Mesenchymal stem cell (in vitro differentiated cells and primary cell): ENCODE results near the gene GTF2A1L.
A peak's percentile ranks its signal among the peaks of the same experiment; 100 is the strongest.

Experiments
- DNase-seq: peaks from one replicate; pipeline ENCODE4 v3.0.0-alpha.2; 2013
- H2AFZ ChIP-seq: one replicate; pipeline ENCODE4 v1.6.1; 2013; ENCODE audit warnings: low read depth, mild to moderate bottlenecking, control low read depth, inconsistent platforms, low read length, moderate library complexity
- H2AK5ac ChIP-seq: 2 replicates; pipeline ENCODE4 v1.6.1; 2013; ENCODE audit warnings: low read length, moderate library complexity, mild to moderate bottlenecking, inconsistent platforms; ENCODE audit not compliant: severe bottlenecking
- H2BK120ac ChIP-seq: one replicate; pipeline ENCODE4 v1.6.1; 2013; ENCODE audit warnings: low read depth, mild to moderate bottlenecking, inconsistent platforms, low read length, moderate library complexity
- H2BK12ac ChIP-seq, 2 experiments: one replicate each; pipeline ENCODE4 v1.6.1; 2013; ENCODE audit warnings: inconsistent platforms in 2 of 2, low read length in 2 of 2, mild to moderate bottlenecking in 2 of 2, moderate library complexity in 2 of 2, control low read depth in 1 of 2
- H2BK15ac ChIP-seq: one replicate; pipeline ENCODE4 v1.6.1; 2013; ENCODE audit warnings: mild to moderate bottlenecking, low read depth, inconsistent platforms; ENCODE audit not compliant: poor library complexity, severe bottlenecking
- H2BK5ac ChIP-seq: 2 replicates; pipeline ENCODE4 v1.6.1; 2013; ENCODE audit warnings: low read depth, mild to moderate bottlenecking, low read length, control low read depth, inconsistent platforms; ENCODE audit not compliant: poor library complexity, severe bottlenecking
- H3K14ac ChIP-seq, 2 experiments: one replicate each; pipeline ENCODE4 v1.6.1; 2013; ENCODE audit warnings: inconsistent platforms in 2 of 2, low read length in 2 of 2, control low read depth in 1 of 2, mild to moderate bottlenecking in 1 of 2, moderate library complexity in 1 of 2
- H3K18ac ChIP-seq, 2 experiments: one replicate each; pipeline ENCODE4 v1.6.1; 2013; ENCODE audit warnings: inconsistent platforms in 2 of 2, low read length in 2 of 2, control low read depth in 1 of 2, low read depth in 1 of 2, mild to moderate bottlenecking in 1 of 2
- H3K23ac ChIP-seq, 2 experiments: one replicate each; pipeline ENCODE4 v1.6.1; 2013; ENCODE audit warnings: inconsistent platforms in 2 of 2, low read length in 2 of 2, mild to moderate bottlenecking in 2 of 2, moderate library complexity in 2 of 2, control low read depth in 1 of 2
- H3K27ac ChIP-seq: 2 replicates; pipeline ENCODE4 v1.5.1; 2013; ENCODE audit warnings: mild to moderate bottlenecking, moderate library complexity, low read length, control low read depth, inconsistent platforms; ENCODE audit not compliant: poor library complexity, severe bottlenecking
- H3K27me3 ChIP-seq, 2 experiments: 2 replicates each; pipeline versions ENCODE4 v1.6.1 to v1.7.0; 2013; ENCODE audit warnings: low read length in 2 of 2, mild to moderate bottlenecking in 2 of 2, moderate library complexity in 2 of 2, control low read depth in 1 of 2, inconsistent platforms in 1 of 2; ENCODE audit not compliant: control insufficient read depth in 1 of 2, insufficient read depth in 1 of 2
- H3K36me3 ChIP-seq, 2 experiments: 2 replicates each; pipeline versions ENCODE4 v1.6.1 to v1.7.0; 2013; ENCODE audit warnings: low read length in 2 of 2, control low read depth in 1 of 2, inconsistent platforms in 1 of 2, low read depth in 1 of 2, mild to moderate bottlenecking in 1 of 2; ENCODE audit not compliant: insufficient read depth in 2 of 2, control insufficient read depth in 1 of 2
- H3K4ac ChIP-seq, 2 experiments: one replicate each; pipeline ENCODE4 v1.6.1; 2013; ENCODE audit warnings: inconsistent platforms in 2 of 2, low read length in 2 of 2, mild to moderate bottlenecking in 2 of 2, moderate library complexity in 2 of 2, control low read depth in 1 of 2, low read depth in 1 of 2
- H3K4me1 ChIP-seq: 2 replicates; pipeline ENCODE4 v1.6.1; 2013; ENCODE audit warnings: low read depth, low read length, control low read depth; ENCODE audit not compliant: control insufficient read depth, insufficient read depth
- H3K4me2 ChIP-seq: 2 replicates; pipeline ENCODE4 v1.6.1; 2013; ENCODE audit warnings: low read length, mild to moderate bottlenecking, inconsistent platforms; ENCODE audit not compliant: poor library complexity, severe bottlenecking
- H3K4me3 ChIP-seq, 2 experiments: 2 replicates each; pipeline versions ENCODE4 v1.5.1 to v1.7.0; 2013; ENCODE audit warnings: low read length in 2 of 2, mild to moderate bottlenecking in 2 of 2, control low read depth in 1 of 2, low read depth in 1 of 2; ENCODE audit not compliant: insufficient read depth in 1 of 2
- H3K79me1 ChIP-seq: replicated peaks from 2 replicates; pipeline ENCODE4 v1.6.1; 2013; ENCODE audit warnings: mild to moderate bottlenecking, control low read depth, low read length, inconsistent platforms; ENCODE audit not compliant: poor library complexity, severe bottlenecking
- H3K9ac ChIP-seq: 2 replicates; pipeline ENCODE4 v1.7.0; 2013; ENCODE audit warnings: mild to moderate bottlenecking, low read length, moderate library complexity
- H3K9me3 ChIP-seq: 2 replicates; pipeline ENCODE4 v1.7.0; 2013; ENCODE audit warnings: mild to moderate bottlenecking, low read length; ENCODE audit not compliant: control insufficient read depth
- H4K8ac ChIP-seq: one replicate; pipeline ENCODE4 v1.6.1; 2013; ENCODE audit warnings: inconsistent platforms, mild to moderate bottlenecking, low read length, moderate library complexity
- H4K91ac ChIP-seq: one replicate; pipeline ENCODE4 v1.6.1; 2013; ENCODE audit warnings: mild to moderate bottlenecking, low read length, inconsistent platforms
- WGBS: methylation state at CpG from one replicate; pipeline ENCODE4 v1.1.7; 2013; ENCODE audit warnings: mixed read lengths; 5-methylcytosine and 5-hydroxymethylcytosine counted together

The GTF2A1L gene

GRCh38 chr2:48651158-48651790 lies 33.6 kb downstream of the GTF2A1L start:
- Histone ChIP-seq H2BK120ac (no peak overlapping the region), H3K9me3 (no peaks in the 10 kb centered on the region), H3K4me2 (no peak overlapping the region), H4K91ac (no peak overlapping the region), H2BK12ac (no peak overlapping the region), H2BK15ac (no peak overlapping the region), H2AFZ (no peak overlapping the region), H3K4ac (no peak overlapping the region), H3K4me3 (no peak overlapping the region), H2AK5ac (no peak overlapping the region), H3K9ac (no peak overlapping the region), H3K18ac (no peak overlapping the region), H3K4me1 (no peaks in the 10 kb centered on the region), H2BK5ac (no peak overlapping the region), H3K27ac (no peak overlapping the region), H3K14ac (no peak overlapping the region), H3K79me1 (no peaks in the 10 kb centered on the region), H3K27me3 (no peaks in the 10 kb centered on the region), H3K23ac (no peak overlapping the region), H3K36me3 (no peaks in the 10 kb centered on the region), H4K8ac (no peak overlapping the region)
- WGBS, result 46% methylated on average over 3 of the region's 4 CpGs
- peak; percentile 2 for DNase-seq

DNA sequence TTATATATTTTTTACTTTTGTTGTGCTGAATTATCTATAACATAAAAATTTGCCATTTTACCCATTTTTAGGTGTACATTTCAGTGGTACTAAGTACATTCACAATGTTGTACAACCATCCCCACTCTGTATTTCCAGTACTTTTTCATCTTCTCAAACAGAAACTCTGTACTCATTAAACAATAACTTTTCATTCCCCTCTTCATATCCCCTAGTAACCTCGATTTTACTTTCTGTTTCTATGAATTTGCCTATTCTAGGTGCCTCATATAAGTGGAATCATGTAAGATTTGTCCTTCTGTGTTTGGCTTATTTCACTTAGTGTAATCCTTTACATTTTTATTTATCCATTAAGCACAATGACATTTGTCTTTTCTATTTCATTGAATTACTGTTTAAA lies 51.3 kb downstream of the GTF2A1L start:
- WGBS, result 50% methylated on average over 1 of the region's 1 CpG
- Histone ChIP-seq H2BK15ac (no peak overlapping the region), H2AK5ac (no peak overlapping the region), H3K18ac (no peak overlapping the region), H4K8ac (no peak overlapping the region), H3K9ac (no peak overlapping the region), H4K91ac (no peak overlapping the region), H3K79me1 (no peaks in the 10 kb centered on the region), H2BK120ac (no peak overlapping the region), H2BK5ac (no peak overlapping the region), H3K4ac (no peak overlapping the region), H3K4me1 (no peaks in the 10 kb centered on the region), H3K4me2 (no peak overlapping the region), H3K9me3 (no peaks in the 10 kb centered on the region), H3K14ac (no peak overlapping the region), H3K23ac (no peak overlapping the region), H3K36me3 (no peaks in the 10 kb centered on the region), H2BK12ac (no peak overlapping the region), H3K27ac (no peak overlapping the region), H3K4me3 (no peak overlapping the region), H3K27me3 (no peaks in the 10 kb centered on the region), H2AFZ (no peak overlapping the region)
- no peak for DNase-seq

DNA sequence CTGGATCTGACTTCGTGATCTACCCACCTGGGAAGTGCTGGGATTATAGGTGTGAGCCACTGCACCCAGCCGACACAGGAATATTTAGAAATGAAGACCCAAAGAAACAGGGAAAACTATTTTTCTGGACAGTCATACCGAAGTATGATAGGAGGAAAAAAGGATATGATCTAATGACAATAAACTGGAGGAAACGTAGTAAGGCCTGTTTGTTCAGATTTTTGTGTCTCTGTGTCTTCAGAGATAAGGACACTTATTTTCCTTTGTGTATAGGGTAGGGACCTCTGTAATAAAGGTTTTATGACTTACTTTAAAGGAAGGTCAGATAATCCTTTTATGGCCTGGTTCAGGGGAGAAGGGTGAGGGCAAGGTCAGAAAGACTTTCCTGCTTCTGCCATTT lies 55.9 kb downstream of the GTF2A1L start:
- no peaks in the 10 kb centered on the region for H3K79me1 ChIP-seq
- H3K9ac ChIP-seq, result no peak overlapping the region
- no peak overlapping the region for H3K4ac ChIP-seq
- H3K23ac ChIP-seq, result no peak overlapping the region
- H4K8ac ChIP-seq, result no peak overlapping the region
- H3K9me3 ChIP-seq, result no peaks in the 10 kb centered on the region
- no peak overlapping the region for H2AFZ ChIP-seq
- H2AK5ac ChIP-seq, result no peak overlapping the region
- H3K4me1 ChIP-seq, result no peaks in the 10 kb centered on the region
- no peak overlapping the region for H3K14ac ChIP-seq
- 73% methylated on average over 4 of the region's 4 CpGs for WGBS
- no peak overlapping the region for H2BK15ac ChIP-seq
- no peak overlapping the region for H2BK5ac ChIP-seq
- H3K27ac ChIP-seq, result no peak overlapping the region
- no peak overlapping the region for H3K4me2 ChIP-seq
- no peak for DNase-seq
- H3K18ac ChIP-seq, result no peak overlapping the region
- H4K91ac ChIP-seq, result no peak overlapping the region
- no peaks in the 10 kb centered on the region for H3K27me3 ChIP-seq
- no peaks in the 10 kb centered on the region for H3K36me3 ChIP-seq
- H3K4me3 ChIP-seq, result no peak overlapping the region
- H2BK12ac ChIP-seq, result no peak overlapping the region
- H2BK120ac ChIP-seq, result no peak overlapping the region

GRCh38 chr2:48674933-48675332 lies 57.3 kb downstream of the GTF2A1L start:
- WGBS, result 95% methylated on average over 2 of the region's 2 CpGs
- no peak for DNase-seq
- H4K91ac ChIP-seq, result no peak overlapping the region
- H3K27ac ChIP-seq, result no peak overlapping the region
- H3K79me1 ChIP-seq, result no peaks in the 10 kb centered on the region
- H3K9ac ChIP-seq, result no peak overlapping the region
- H2BK5ac ChIP-seq, result no peak overlapping the region
- H2AFZ ChIP-seq, result no peak overlapping the region
- H3K9me3 ChIP-seq, result no peaks in the 10 kb centered on the region
- no peak overlapping the region for H3K18ac ChIP-seq
- no peak overlapping the region for H2AK5ac ChIP-seq
- no peak overlapping the region for H2BK120ac ChIP-seq
- H3K4me2 ChIP-seq, result no peak overlapping the region
- H4K8ac ChIP-seq, result no peak overlapping the region
- H3K4me1 ChIP-seq, result no peaks in the 10 kb centered on the region
- H2BK15ac ChIP-seq, result no peak overlapping the region
- H3K4ac ChIP-seq, result no peak overlapping the region
- H3K36me3 ChIP-seq, result no peaks in the 10 kb centered on the region
- H3K14ac ChIP-seq, result no peak overlapping the region
- H3K27me3 ChIP-seq, result no peaks in the 10 kb centered on the region
- H3K23ac ChIP-seq, result no peak overlapping the region
- H3K4me3 ChIP-seq, result no peak overlapping the region
- H2BK12ac ChIP-seq, result no peak overlapping the region
